HepG2 (cell line): Measurements from ENCODE around the gene TXNDC12.

ENCODE experiments used
- NR2F1 ChIP-seq, 2 experiments: fragments of 450-650 bp in 1 of 2; formaldehyde crosslinking in 1 of 2; IDR thresholded peaks; 2 replicates each; pipeline versions ENCODE4 v1.5.0 to v1.6.1; 2016 to 2020; ENCODE audit warnings: mild to moderate bottlenecking in 1 of 2, missing compliant biosample characterization in 1 of 2, missing genetic modification reagents in 1 of 2, moderate library complexity in 1 of 2
- ZNF639 ChIP-seq: conservative IDR thresholded peaks from 2 replicates; pipeline ENCODE4 v1.6.1; 2018; ENCODE audit warnings: missing genetic modification reagents

GRCh38 chr1:51988254-51988653, 66.7 kb downstream of the TXNDC12 start:
- TF ChIP-seq ZNF639 (CRISPR knock-in tag) (no peak), NR2F1 (CRISPR knock-in tag; IDR thresholded peaks at IDR 0.05) (no peak)
